NCI-H187 treated with DMSO at 0.1 percent for 48 hours (cell line): ENCODE measurements around the gene PTPRS.
"Not testable (repeated sequence)": the region's sequence is repeated elsewhere in the genome, so short reads cannot be mapped to it uniquely, and the experiment has no call there.

Source experiments
- DNase-seq: peaks from one replicate; lab custom pipeline; 2025; lab: John Stamatoyannopoulos, UW

Gene PTPRS

DNA sequence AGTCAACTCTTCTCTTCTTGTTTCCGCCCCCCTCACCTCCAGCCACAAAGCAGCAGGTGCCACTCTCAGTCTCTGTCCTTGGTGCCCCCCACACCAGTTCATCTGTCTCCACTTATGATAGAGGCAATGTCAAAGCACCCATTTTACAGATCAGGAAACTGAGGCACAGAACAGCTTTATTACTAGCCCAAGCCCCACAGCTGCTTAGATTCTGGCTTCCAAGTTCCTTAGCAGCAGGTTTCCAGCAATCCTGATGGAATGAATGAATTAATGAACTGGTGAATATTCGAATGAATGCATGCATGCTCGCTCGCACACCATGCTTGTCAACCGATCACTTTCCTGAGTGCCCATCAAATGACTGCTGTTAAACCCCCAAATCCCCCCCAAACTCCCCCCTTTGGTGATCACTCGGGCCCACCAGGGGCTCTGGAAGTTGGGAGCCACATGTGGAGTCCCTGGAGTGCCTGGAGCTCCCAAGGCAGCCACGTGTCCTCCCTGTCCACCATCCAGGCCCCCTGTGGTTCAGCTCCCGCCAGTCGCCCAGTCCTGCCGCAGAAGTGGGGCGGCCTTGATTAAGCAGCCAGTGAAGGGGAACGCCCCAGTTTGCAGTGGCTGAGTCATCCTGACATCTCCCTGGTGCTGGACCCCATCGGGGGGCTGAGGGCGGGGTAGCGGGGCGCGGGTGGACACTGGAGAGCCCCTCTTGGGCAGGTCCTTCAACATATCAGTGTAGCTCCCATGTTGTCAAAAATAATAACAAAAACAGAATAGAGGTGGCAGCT lies 6.8 kb downstream of the PTPRS start:
- no peak for DNase-seq

DNA sequence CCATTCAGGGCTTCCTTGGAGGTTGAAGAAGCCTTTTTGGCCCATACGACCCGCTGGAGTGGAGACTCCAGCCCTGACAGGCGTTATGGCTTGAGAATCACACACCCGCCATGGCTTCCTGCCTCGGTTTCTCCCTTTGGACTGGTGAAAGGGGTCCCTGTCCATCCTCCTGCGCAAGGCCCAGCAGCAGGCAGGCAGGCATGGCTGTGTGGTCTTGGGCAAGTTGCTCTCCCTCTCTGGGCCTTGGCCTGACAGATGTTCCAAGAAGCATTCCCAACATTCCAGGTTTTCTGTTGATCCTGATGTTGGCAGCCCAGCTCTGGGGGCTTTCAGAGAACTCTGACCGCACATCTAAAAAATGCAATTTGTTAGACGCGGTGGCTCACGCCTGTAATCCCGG lies 8.1 kb downstream of the PTPRS start:
- no peak for DNase-seq

DNA sequence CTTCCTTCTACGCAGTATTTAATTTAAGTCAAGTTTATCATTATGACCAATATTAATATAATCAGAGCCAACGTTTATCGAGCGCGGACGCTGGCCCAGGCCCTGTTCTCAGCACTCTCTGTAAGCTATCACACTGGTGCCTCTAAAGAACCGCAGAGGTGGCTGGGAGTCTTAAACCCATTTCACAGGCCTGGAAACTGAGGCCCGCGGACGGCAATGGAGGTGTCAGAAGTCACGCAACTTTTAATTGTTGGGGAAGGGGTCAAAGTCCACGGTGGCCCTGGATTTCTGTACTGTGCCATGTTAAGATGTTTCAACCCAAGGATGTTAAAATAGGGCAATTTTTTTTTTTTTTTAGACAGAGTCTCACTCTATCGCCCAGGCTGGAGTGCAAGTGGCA lies 8.8 kb downstream of the PTPRS start:
- DNase-seq: no peak

DNA sequence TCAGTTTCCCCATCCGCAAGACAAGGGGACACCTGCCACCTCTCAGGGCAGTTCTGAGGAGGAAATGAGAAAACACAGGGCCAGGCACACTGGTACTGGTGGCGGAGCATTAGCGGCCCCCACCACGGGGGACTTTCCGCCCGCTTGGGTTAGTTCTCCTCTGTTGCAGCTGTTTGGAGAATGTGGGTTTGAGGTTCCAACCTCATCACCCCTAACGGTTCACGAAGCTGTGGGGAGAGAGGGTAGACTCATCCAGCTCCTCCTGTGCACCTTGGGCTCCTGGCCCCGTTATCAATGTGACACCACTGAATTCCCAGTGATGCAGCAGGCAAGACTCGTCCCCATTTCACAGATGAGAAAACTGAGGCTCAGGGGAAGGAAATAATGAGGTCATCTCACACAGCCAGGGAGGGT lies 10.3 kb downstream of the PTPRS start:
- no peak for DNase-seq

DNA sequence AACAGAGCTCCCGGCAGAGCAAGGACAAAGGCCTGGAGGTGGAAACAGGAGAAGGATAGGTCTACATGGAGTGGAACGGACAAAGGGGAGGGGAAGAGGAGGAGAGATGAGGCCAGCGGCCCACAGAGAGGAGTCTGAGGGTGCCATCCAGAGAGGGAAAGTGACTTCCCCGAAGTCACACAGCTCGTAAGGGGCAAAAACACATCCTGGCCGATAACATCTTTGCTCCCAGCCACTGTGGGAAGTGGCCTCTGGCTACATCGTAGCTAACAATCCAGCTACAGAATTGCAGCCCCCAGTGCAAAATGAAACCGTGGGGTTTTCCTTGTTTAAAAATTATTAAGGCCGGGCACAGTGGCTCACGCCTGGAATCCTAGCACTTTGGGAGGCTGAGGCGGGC lies 11.5 kb downstream of the PTPRS start:
- DNase-seq: no peak

DNA sequence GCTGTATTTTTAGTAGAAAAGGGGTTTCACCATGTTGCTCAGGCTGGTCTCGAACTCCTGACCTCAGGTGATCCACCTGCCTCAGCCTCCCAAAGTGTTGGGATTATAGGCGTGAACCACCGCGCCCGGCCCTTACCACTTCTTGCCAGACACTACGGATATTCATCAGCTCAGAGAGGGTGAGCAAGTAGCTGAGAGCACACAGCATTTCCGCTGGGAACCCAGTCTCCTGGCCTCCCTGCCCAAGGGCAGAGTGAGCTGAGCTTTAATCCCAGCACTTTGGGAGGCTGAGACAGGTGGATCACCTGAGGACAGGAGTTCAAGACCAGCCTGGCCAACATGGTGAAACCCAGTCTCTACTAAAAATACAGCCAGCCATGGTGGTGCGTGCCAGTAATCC lies 12.2 kb downstream of the PTPRS start:
- not testable (repeated sequence) for DNase-seq

DNA sequence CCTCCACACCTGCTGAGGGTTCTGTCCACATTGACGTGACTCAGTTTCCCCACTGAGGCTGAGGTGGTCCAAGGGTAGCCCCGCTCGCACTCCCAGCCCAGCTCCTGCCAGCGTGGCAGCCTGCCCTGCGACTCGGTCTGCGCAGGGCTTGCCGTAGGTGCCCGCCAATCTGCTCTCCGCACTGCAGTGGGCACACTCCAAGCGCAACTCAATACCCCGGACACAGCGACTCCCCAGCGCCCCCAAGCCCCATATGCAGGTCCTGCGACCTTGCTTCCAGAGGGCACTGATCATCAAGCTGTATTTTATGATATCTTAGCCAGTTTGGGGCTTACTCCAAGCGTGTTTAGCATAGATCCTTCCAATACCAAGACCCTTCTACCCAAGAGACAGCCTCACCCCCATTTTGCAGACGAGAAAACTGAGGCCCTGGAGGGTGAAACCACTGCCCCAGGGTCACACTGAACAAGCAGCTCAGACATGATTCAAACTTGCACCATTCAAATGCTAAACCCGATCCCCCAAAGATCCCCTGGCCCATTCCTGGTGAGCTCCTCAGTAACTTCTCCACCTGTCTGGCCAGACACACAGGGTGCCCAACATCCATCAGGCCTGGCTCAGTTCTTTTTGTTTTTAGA lies 13.5 kb downstream of the PTPRS start:
- no peak for DNase-seq

DNA sequence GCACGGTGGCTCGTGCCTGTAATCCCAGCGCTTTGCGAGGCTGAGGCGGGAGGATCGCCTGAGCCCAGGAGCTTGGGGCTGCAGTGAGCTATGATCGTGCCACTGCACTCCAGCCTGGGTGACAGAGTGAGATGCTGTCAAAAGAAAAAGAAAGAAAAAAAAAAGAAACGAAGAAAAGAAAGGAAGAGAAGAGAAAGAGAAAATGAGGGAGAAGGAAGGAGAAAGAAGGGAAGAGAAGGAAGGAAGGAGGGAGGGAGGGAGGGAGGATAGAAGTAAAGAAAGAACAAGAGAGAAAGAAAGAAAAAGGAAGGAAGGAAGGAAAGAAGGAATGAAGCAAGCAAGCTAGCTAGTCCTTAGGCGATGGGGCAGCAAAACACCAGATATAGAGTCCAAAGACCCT lies 14.1 kb downstream of the PTPRS start:
- no peak for DNase-seq

DNA sequence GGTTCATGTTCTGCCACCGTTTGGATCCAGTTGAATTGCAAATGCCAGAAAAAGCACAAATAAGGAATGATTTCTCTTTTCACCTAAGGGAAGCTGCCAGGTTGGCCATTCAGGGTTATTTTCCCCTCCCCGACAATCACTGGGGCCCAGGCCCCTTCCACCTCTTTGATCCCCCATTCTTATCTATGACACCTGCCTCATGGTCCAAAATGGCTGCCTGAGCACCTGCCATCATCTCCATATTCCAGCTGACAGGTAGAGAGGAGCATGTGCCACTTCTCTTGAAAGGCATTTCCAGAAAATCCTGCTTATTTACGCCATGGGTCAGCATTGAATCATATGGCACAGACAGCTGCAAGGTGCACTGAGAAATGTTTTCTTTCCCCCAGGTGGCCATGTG lies 15.7 kb downstream of the PTPRS start:
- DNase-seq: no peak

DNA sequence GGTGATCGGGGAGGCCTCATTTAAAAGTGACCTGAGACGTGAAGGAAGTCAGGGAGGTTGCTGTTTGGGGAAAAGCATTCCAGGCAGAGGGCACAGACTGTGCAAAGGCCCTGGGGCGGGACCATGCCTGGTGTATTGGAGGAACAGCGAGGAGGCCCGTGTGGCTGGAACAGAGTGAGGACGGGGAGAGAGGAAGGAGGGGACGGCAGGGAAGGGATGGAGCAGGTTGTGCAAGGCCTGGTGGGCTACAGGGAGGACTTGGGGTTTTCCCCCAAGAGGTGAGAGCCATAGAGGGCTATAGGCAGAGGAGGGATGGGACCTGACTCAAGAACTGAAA lies 17.2 kb downstream of the PTPRS start:
- DNase-seq: no peak

DNA sequence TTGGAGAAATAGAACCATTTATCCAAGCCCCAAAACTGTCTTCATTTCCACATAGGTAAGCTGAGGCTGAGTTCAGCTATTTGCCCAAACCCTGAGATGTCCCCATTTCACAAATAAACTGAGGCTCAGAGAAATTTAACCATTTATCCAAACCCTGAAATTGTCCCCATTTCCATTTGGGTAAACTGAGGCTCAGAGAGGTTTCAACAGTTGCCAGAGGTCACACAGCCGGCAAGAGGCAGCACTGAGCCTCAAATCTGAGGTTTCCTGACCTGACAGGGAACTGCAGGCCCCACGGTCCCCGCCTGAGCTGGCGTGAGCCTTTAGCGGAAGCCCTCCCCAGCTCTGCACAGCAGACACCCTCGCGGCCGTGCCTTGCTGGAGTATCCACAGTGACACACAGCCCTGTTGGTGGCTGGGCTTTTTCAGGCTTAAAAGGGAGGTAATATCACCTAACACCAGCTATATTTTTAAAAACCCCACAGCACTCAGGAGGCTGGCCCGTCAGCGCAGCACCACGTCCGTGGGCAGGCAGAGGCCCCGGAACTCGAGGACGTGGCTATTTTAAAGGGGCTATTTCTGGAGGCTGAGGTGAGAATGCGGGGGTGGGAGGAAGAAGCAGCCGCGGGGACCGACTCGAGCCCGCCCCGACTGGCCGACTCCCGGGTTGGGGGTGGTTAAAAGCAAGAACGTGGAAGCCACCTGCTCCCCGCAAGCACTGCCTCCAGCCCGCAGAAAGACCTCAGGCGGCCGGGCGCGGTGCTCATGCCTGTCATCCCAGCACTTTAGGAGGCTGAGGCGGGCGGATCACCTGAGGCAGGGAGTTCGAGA lies 18.5 kb downstream of the PTPRS start:
- no peak for DNase-seq

DNA sequence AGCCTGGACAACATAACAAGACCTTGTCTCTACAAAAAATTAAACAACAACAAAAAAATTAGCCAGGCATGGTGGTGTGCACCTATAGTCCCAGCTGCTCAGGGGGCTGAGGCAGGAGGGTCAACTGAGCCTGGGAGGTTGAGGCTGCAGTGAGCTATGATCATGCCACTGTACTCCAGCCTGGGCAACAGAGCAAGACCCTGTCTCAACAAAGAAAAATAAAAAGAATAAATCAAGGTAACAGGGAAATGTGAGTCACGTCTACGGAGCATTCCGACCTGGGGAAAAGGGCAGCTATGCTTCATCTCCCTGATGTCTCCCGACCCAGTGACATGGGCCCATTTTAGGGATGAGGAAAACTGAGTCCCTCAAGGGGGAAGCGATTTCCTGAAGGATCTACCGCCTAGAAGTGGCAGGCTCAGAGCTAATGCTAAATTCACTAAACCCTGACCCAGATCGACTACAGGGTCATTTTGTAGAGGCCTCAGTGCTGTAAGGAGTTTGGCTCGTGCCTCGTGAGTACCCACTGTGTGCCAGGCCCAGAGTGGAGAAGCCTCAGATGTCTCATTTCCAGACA lies 19.5 kb downstream of the PTPRS start:
- no peak for DNase-seq

DNA sequence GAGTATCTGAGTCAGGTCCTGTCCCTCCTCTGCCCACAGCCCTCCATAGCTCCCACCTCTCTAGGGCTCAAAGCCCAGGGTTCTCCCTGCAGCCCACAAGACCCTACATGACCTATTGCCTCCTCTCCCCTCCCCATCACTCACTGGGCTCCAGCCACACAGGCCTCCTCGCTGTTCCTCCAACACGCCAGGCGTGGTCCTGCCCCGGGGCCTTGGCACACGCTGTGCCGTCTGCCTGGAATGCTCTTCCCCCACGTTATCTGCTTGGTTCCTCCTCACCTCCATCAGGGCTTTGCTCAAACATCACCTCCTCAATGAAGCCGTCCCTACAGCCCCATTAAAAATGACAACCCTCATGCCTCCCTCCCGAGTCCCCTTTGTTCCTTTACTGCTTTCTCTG lies 21.1 kb downstream of the PTPRS start:
- no peak for DNase-seq

DNA sequence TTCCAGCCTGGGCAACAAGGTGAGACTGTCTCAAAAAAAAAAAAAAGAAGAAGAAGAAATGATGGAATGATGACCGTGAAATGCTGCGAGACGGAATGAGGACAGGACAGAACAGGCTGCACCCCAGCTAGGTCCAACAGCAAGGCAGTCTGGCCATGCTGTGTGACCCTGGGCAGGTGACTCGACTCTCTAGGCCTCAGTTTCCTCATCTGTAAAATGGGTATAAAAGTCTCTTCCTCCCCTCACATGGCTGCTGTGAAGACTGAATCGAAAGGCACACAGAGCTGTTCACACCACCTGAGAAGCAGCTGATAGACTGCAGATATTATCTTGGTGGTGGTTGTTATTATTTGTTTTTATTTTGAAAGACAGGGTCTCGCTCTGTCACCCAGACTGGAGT lies 22.3 kb downstream of the PTPRS start:
- no peak for DNase-seq

DNA sequence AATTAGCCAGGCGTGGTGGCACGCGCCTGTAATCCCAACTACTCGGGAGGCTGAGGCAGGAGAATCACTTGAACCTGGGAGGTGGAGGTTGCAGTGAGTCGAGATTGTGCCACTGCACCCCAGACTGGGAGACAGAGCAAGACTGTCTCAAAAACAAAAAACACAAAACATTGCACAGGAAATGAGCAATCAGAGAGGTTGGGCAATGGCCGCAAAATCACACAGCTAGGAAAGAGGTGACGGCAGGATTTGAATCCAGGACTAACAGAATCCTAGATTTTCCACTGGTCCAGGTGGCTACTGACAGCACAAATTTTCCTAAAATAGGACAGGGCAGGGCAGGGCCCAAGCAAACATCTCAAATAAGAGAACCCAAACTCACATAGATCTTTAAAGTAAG lies 23.3 kb downstream of the PTPRS start:
- no peak for DNase-seq

DNA sequence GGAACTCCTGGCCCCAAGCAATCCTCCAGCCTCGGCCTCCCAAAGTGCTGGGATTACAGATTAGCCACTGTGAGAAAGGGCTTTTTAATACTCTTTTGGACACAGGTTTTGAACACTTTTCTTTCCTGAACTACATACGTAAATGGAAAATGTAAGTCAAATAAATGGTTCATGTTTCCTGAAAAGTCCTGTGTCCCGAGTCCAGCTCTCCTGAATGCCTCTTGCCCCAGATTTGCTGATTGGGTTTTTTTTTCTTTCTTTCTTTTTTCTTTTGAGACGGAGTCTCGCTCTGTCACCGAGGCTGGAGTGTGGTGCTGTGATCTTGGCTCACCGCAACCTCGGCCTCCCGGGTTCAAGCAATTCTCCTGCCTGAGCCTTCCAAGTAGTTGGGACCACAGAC lies 24.5 kb downstream of the PTPRS start:
- DNase-seq: no peak

DNA sequence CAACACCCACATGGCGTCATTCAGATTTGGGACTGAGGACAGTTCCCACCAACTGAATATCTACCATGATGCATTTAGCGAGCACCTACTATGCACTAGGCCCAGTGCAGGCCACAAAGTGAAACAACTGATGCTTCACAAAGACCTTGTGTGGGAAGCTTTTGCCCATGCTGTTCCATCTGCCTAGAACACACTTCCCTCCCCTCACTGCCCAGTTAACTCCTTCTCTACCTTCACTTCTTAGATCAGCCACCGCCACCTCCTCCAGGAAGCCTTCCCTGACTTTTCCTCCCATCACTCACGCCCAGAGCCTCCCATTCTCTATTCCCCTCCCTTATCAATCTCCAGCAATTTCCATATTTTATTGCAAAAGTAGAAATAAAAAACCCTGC lies 25.7 kb downstream of the PTPRS start:
- DNase-seq: no peak

DNA sequence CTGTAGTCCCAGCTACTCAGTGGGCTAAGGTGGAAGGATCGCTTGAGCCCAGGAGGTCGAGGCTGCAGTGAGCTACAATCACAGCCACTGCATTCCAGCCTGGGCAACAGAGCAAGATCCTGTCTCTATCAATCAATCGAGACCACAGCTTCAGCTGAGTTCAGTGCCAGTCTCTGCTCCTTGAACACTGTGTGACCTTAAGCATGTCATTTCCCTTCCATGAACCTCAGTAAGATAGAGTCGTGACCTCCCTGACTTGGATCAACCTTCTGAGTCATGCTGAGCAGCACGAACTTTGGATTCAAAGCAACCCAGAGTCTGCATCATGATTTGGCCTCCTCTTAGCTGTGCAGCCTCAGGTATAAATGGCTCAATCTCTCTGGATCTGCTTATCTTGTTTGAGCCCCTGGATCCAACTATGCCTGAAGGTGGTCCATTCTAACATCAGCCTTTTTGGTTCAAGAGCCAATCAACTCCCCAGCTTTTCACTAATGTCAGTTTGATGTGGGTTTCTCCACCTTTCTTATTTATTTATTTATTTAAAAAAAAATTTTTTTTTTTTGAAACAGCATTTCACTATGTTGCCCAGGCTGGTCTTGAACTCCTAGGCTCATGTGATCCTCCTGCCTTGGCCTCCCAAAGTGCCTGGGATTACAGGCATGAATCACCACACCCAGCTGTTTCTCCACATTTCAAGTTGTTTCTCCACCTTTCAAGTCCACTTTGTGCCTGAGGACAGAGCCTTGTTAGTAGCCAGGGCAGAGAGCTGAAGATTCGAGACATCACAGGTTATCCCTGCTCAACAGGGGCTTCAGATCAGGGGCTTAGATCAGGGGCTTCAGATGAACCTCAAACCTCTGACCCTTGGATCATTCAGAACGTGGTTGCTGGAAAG lies 26.4 kb downstream of the PTPRS start:
- no peak for DNase-seq

DNA sequence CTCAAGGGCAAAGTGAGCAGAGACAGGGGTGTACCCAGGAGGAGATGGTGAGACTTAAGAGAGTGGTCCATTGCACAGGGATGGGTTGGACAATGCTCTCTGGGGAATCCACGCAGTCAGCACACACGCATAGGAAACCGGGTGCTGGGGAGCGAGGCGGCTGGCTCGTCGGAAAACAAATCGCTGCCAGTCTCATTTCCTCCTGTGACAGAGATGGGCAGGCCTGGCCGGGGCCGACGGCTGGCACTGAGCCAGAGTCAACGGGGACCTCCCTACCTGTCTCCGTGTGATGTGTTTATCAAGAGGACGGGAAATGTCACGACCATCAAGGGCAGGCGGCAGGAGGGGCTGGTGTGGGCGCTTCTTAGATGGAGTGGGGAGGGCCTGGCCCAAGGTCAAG lies 27.3 kb downstream of the PTPRS start:
- no peak for DNase-seq

DNA sequence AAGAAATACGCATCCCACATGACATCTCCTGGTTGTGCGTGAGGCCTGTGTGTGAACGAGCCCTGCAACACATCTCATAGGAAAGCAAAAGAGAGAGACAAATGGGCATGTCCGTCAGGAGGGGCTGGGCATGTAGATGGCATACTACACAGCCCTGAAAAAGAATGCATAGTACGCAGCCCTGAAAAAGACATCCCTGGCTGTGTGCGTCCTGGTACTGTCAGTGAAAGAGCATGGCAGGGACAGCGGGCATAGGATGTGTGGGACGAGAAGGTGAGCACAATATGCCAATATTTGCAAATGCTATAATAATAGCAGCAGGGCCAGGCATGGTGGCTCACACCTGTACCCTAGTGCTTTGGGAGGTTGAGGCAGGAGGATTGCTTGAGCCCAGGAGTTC lies 28.6 kb downstream of the PTPRS start:
- DNase-seq: no peak

DNA sequence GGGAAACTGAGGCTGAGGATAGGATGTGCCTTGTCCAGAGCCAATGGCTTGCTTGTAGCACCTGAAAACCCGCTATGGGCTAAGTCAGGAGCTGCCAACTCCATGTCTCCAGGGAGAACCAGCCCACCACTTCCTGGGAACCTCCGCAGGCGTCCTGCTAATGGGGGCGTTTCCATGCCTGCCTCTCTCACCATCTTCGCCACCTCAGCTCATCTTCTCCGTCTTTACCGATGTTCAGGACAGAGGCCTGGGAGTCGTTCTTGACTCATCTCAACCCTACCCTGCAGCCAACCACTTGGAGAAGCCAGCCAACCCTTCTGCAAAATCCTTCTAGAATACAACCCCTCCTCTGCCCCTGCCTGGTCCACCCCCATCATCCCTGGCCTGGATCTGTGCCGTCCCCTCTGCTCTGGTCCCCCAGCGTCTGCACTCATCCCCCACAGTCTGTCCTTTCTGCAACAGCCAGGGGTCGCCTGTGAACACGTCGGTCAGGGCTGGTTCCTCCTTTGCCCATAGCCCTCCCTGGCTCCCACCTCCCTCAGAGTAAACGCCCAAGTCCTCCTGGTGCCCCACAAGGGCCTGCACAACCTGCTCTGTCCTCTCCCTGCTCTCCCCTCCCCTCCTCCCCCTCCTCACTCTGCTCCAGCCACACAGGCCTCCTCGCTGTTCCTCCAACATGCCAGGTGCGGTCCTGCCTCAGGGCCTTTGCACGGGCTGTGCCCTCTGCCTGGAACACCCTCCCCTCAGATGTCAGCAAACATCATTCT lies 31.0 kb downstream of the PTPRS start:
- DNase-seq: no peak
